ENCODE measurements around the gene CPED1.

GRCh38 chr7:121071132-121071531 is 82.6 kb downstream of the CPED1 start:
- TF ChIP-seq, protein P1, sequence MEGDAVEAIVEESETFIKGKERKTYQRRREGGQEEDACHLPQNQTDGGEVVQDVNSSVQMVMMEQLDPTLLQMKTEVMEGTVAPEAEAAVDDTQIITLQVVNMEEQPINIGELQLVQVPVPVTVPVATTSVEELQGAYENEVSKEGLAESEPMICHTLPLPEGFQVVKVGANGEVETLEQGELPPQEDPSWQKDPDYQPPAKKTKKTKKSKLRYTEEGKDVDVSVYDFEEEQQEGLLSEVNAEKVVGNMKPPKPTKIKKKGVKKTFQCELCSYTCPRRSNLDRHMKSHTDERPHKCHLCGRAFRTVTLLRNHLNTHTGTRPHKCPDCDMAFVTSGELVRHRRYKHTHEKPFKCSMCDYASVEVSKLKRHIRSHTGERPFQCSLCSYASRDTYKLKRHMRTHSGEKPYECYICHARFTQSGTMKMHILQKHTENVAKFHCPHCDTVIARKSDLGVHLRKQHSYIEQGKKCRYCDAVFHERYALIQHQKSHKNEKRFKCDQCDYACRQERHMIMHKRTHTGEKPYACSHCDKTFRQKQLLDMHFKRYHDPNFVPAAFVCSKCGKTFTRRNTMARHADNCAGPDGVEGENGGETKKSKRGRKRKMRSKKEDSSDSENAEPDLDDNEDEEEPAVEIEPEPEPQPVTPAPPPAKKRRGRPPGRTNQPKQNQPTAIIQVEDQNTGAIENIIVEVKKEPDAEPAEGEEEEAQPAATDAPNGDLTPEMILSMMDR (IDR thresholded peaks at IDR 0.05 in 2 of 3, conservative IDR thresholded peaks at IDR 0.05 in 1 of 3; ENCODE audit: control insufficient read depth in 2 of 3, extremely low read depth in 1 of 3, insufficient read depth in 1 of 3, low read depth in 3 of 3, low read length in 3 of 3) = no peak
- TF ChIP-seq WRNIP1 (IDR thresholded peaks at IDR 0.05; ENCODE audit: borderline replicate concordance, low read depth, low read length) (no peak), POLR2AphosphoS5 (IDR thresholded peaks at IDR 0.05; ENCODE audit: low read length) (no peak), POLR2A (IDR thresholded peaks at IDR 0.05; ENCODE audit: low read depth, low read length) (no peak), KAT2A (conservative IDR thresholded peaks at IDR 0.05; ENCODE audit: control insufficient read depth, low read depth, low read length) (no peak), EZH2 (IDR thresholded peaks at IDR 0.05; ENCODE audit: borderline replicate concordance, control insufficient read depth, low read depth, low read length) (no peak), ZBED1 (IDR thresholded peaks at IDR 0.05; ENCODE audit: borderline replicate concordance) (no peak)
- TF ChIP-seq, protein P2, sequence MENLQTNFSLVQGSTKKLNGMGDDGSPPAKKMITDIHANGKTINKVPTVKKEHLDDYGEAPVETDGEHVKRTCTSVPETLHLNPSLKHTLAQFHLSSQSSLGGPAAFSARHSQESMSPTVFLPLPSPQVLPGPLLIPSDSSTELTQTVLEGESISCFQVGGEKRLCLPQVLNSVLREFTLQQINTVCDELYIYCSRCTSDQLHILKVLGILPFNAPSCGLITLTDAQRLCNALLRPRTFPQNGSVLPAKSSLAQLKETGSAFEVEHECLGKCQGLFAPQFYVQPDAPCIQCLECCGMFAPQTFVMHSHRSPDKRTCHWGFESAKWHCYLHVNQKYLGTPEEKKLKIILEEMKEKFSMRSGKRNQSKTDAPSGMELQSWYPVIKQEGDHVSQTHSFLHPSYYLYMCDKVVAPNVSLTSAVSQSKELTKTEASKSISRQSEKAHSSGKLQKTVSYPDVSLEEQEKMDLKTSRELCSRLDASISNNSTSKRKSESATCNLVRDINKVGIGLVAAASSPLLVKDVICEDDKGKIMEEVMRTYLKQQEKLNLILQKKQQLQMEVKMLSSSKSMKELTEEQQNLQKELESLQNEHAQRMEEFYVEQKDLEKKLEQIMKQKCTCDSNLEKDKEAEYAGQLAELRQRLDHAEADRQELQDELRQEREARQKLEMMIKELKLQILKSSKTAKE (IDR thresholded peaks at IDR 0.05; ENCODE audit: low read depth, poor library complexity, severe bottlenecking) = no peak
